Right lobe of liver (tissue), 6 donors: ENCODE results near the gene ORC5. TPM values are rescaled to one million over a fixed set of nuclear protein-coding genes. Genes with fewer than 3 reads are reported as not detected.

Experiments
- ATAC-seq, 4 donors: fragments of 200-7000 bp; cut with Tn5 transposase; one replicate each; pipeline ENCODE4 v1.9.1; 2020; ENCODE audit warnings: mild to moderate bottlenecking in 4 of 4, moderate library complexity in 4 of 4
- DNase-seq, 3 donors: peaks; one replicate each; pipeline ENCODE4 v3.0.0-alpha.2; 2020
- H3K27ac ChIP-seq, 3 donors: fragments of 200-600 bp; one replicate each; pipeline ENCODE4 v1.8.0; 2022
- H3K27me3 ChIP-seq, 2 donors: fragments of 200-600 bp; one replicate each; pipeline ENCODE4 v1.8.0; 2022
- H3K36me3 ChIP-seq, 4 donors: fragments of 200-600 bp; sonication (generic) in 1 of 4; one replicate each; pipeline versions ENCODE4 v1.5.1 to v1.8.0; 2017 to 2022; ENCODE audit warnings: control low read depth in 1 of 4
- H3K4me1 ChIP-seq, 4 donors: fragments of 200-600 bp; sonication (generic) in 1 of 4; one replicate each; pipeline versions ENCODE4 v1.5.1 to v1.8.0; 2017 to 2022; ENCODE audit warnings: control low read depth in 1 of 4
- H3K4me3 ChIP-seq, 3 donors: fragments of 200-600 bp; one replicate each; pipeline ENCODE4 v1.8.0; 2022
- H3K9me3 ChIP-seq, 4 donors: fragments of 200-600 bp; sonication (generic) in 1 of 4; one replicate each; pipeline versions ENCODE4 v1.5.1 to v1.8.0; 2017 to 2022; ENCODE audit warnings: control low read depth in 1 of 4
- CTCF ChIP-seq, 4 donors: fragments of 200-600 bp in 3 of 4; fragments of 450-650 bp in 1 of 4; IDR thresholded peaks; one replicate each; pipeline versions ENCODE4 v1.5.1 to v1.8.0; 2016 to 2022; ENCODE audit warnings: antibody characterized with exemption in 4 of 4, mild to moderate bottlenecking in 2 of 4
- POLR2A ChIP-seq: fragments of 450-650 bp; IDR thresholded peaks from one replicate; pipeline ENCODE4 v1.6.1; 2017; ENCODE audit warnings: antibody characterized with exemption, mild to moderate bottlenecking
- WGBS: methylation state at CpG from one replicate; pipeline ENCODE4 v1.1.6; 2018; ENCODE audit warnings: low coverage, low lambda C conversion rate; ENCODE audit not compliant: insufficient coverage; ENCODE audit errors: missing lambda C conversion rate; 5-methylcytosine and 5-hydroxymethylcytosine counted together
- intact Hi-C, 2 donors: fragments of 100-400 bp; cut with DNase I; formaldehyde crosslinking; loops; one replicate each; pipeline versions ENCODE4 v1.11.2 to v1.14.1; 2022
- total RNA-seq, 6 experiments: library from RNA; depleted of rRNA in 2 of 6; stranded (reverse); fragments of >200 nt in 2 of 6; fragmentation: NEBNext Ultra II Directional in 3 of 6; extraction: Animal tissue kit (Norgen Biotek cat#: 25700) in 3 of 6; gene quantifications; one replicate each; pipeline versions ENCODE4 v1.1.0 to v1.2.4, GENCODE V29; 2016 to 2023
- donor health status: DM: no; HTN: yes; CAD: no.
- donor health status: DM: no; HTN: no; CAD: no.
- donor health status: DM: no; HTN: no; CAD: no.
- donor health status: DM: no; HTN: yes; CAD: no.
- donor health status: DM: no; HTN: yes; CAD: no.

The ORC5 gene
- total RNA-seq, 6 experiments from 2014 or later, result 6.7 to 16.6 (median 12.4) TPM

GRCh38 chr7:104096683-104097082 lies 111.1 kb downstream of the ORC5 start:
- no peaks in the 10 kb centered on the region for H3K4me1 ChIP-seq
- no peaks in the 10 kb centered on the region for H3K27me3 ChIP-seq
- ATAC-seq, result peak; percentile 76 to 91 (median 78)
- DNase-seq, result peak in 2 of 3 donors; percentile 26 to 50
- no peaks in the 10 kb centered on the region for H3K36me3 ChIP-seq
- intact Hi-C loops, result no loop called here
- H3K4me3 ChIP-seq, result no peak overlapping the region
- 41% methylated on average over 6 of the region's 6 CpGs for WGBS
- no peak overlapping the region for H3K27ac ChIP-seq
- no peaks in the 10 kb centered on the region for H3K9me3 ChIP-seq
- TF ChIP-seq POLR2A, result no peak
- TF ChIP-seq CTCF (IDR thresholded peaks at IDR 0.05), result peak; percentile 28 to 45 (median 35)

- H3K27me3 ChIP-seq, result no peaks in the 10 kb centered on the region
- WGBS, result 56% methylated on average over 6 of the region's 6 CpGs
- ATAC-seq, result no peak
- H3K9me3 ChIP-seq, result no peaks in the 10 kb centered on the region
- no peaks in the 10 kb centered on the region for H3K36me3 ChIP-seq
- no peak overlapping the region for H3K4me3 ChIP-seq
- TF ChIP-seq POLR2A (no peak), CTCF (IDR thresholded peaks at IDR 0.05) (no peak)
- H3K4me1 ChIP-seq, result no peaks in the 10 kb centered on the region
- intact Hi-C loops, result no loop called here
- DNase-seq, result no peak
- no peak overlapping the region for H3K27ac ChIP-seq
These were observed 114.7 kb downstream of the ORC5 start for GRCh38 chr7:104093127-104093526.

GRCh38 chr7:104091242-104091641 lies 116.6 kb downstream of the ORC5 start:
- no peak for ATAC-seq
- intact Hi-C loops, result no loop called here
- no peak overlapping the region for H3K27ac ChIP-seq
- no peaks in the 10 kb centered on the region for H3K27me3 ChIP-seq
- no peaks in the 10 kb centered on the region for H3K9me3 ChIP-seq
- no peak overlapping the region for H3K4me3 ChIP-seq
- no peaks in the 10 kb centered on the region for H3K36me3 ChIP-seq
- TF ChIP-seq CTCF (IDR thresholded peaks at IDR 0.05) (no peak), POLR2A (no peak)
- no peak for DNase-seq
- WGBS, result 38% methylated on average over 4 of the region's 4 CpGs
- no peaks in the 10 kb centered on the region for H3K4me1 ChIP-seq

GRCh38 chr7:104089612-104090011 lies 118.2 kb downstream of the ORC5 start:
- DNase-seq, result no peak
- WGBS, result 58% methylated on average over 3 of the region's 3 CpGs

More at GRCh38 chr7:104089612-104090011, 118.2 kb downstream of the ORC5 start:
- Histone ChIP-seq H3K27ac (no peak overlapping the region), H3K4me3 (no peak overlapping the region), H3K9me3 (no peaks in the 10 kb centered on the region), H3K27me3 (no peaks in the 10 kb centered on the region), H3K4me1 (no peaks in the 10 kb centered on the region), H3K36me3 (no peaks in the 10 kb centered on the region)
- TF ChIP-seq CTCF (IDR thresholded peaks at IDR 0.05), result no peak
- no peak for TF ChIP-seq POLR2A
- intact Hi-C loops, result no loop called here
- ATAC-seq, result no peak
